GM21529 (cell line): Measurements from ENCODE around the gene PLEKHA8.

Experiments used
- ATAC-seq: cut with Tn5 transposase; IDR thresholded peaks from one replicate; pipeline ENCODE4 v1.9.1; 2021; ENCODE audit not compliant: unreplicated experiment

Gene PLEKHA8

DNA sequence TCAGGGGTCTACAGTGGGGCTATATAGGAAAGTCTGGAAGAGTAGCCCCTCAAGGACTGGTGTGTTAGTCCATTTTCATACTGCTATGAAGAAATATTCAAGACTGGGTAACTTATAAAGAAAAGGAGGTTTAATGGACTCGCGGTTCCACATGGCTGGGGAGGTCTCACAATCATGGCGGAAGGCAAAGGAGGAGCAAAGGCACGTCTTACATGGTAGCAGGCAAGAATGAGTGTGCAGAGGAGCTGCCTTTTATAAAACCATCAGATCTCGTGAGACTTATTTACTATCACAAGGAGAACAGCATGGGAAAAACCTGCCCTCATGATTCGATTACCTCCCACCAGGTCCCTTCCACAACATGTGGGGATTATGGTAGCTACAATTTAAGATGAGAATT, 4.7 kb upstream of the PLEKHA8 start:
- ATAC-seq = no peak

DNA sequence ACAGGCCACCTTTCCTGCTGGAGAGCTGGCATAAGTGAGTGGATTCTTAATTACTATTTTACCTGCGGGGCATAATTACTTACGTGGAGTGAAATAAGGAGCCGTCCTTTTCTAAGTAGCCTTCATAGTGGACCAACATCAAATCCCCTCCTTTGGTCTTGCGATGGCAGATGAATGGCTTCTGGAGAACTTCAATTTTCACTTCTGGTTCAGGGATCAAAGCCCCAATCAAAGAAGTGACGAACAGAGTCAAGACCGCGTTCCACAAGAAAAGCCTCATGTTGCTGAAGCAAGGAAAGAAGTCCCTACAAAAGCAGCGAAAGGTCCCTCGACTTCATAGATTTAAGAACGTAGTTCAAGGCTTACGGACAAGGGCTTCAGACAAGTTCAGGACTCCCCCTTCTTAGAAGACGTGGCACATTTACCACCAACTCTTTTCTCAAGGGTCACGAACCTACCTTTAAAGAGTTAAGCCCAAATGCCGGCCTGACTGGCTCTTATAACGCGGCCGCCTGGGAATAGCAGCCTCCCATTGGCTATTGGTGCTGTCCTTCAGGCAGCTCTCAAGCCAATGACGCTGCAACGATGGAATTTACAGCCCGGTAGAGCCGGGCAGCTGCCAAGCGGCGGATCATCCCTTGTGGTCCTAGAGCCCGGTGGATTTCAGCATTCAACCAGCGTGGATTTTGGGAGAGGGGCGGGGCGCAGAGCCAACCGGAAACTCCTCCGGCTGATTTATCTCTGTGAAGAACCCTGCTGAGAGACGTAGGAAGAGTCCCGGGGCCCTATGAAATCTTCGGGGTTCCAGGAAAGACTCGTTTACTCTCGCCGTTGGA, 1.8 kb upstream of the PLEKHA8 start, which contains the start of gene FKBP14:
TSS of gene FKBP14 (minus strand) at position 474 of the 836 bp plus-strand sequence. CDS start at position 280, 194 bp downstream.
- peak; percentile 74 for ATAC-seq

- ATAC-seq = peak; percentile 18
Observed at GRCh38 chr7:30027065-30027456, 1.2 kb upstream of the PLEKHA8 start.

DNA sequence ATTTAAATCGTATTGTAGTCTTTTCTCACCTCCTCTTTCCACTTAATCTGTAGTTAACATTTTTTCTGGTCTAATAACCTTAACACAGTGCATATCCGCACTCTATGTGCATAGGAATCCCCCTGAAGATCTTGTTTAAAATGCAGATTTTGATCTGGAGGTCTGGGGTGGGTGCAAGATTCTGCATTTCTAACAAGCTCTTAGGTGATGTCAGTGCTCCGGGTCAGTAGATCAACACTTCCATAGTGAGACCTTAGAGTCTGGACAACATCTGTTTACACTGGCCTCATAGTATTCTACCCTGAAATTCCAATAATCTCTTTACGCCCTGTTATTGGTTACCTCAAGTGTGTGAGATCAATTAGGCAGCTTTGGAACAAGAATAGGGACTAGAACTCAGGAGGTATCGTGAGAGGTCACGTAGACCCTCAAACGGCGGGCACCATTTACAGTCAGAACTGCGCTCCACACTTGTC, 434 bp upstream of the PLEKHA8 start:
- peak; percentile 1 for ATAC-seq

GRCh38 chr7:30028749-30029635, 780 bp downstream of the PLEKHA8 start:
- peak; percentile 16 for ATAC-seq

- no peak for ATAC-seq
Observed at GRCh38 chr7:30029696-30030095, 1.5 kb downstream of the PLEKHA8 start.

DNA sequence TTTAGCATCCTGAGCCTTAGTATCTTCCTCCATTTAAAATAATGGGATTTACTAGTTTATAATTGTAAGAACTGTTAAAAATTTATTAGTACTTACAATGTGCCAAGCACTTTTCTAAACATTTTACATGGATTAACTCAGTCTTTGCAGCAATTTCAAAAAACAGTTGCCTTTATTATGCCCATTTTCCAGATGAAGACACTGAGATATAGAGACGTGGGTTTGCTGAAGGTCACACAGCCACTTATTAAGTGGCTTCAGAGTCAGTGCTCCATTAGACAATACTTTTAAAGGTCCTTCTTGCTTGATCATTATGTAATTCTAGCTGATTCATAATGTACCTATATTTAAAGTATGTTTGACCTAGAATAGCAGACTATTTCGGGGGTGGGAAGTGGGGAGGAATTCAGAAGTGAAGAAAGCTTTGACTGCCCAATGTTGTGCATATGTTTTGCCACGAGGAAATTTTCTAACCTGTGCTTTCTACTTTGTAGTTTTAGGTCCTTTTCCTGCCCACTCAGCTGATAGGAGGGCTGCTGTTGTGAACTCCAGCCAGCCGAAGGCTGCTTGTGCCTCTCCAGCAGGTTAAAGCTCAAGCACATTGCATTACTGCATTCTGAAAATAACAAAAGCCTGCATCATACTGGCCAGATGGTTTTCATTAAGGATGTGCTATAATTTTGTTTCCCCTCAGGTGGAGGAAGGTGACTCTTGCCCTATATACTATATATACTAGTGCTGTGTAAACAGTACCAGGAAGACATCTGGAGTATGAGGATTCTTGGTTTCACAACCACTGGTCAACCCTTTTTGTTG, 4.3 kb downstream of the PLEKHA8 start:
- no peak for ATAC-seq

DNA sequence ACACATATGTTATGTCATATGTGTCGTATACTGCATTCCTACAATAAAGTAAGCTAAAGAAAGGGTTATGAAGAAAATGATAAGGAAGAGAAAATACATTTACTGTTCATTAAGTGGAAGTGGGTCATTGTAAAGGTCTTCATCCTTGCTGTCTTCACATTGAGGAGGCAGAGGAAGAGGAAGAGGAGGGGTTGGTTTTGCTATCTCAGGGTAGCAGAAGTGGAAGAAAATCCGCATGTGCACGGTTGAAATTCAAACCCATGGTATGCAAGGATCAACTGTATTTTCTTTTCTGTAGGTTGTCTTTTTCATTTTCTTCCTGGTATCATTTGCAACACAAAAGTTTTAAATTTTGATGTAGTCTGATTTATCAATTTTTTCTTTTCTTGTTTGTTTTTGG, 6.3 kb downstream of the PLEKHA8 start:
- ATAC-seq = no peak

DNA sequence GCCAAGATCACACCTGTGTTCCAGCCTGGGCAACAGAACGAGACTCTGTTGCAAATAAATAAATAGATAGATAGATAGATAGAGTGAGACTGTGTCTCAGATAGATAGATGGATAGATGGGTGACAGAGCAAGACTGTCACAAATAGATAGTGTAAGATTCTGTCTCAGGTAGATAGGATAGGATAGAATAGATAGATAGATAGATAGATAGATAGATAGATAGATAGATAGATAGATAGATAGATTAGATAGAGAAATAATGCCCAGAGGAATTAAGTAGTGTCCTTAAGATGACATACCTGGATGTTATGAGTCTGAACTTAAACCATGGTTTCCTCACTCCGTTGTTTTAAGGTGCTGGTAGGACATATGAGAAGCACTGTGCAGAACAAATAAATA, 8.0 kb downstream of the PLEKHA8 start:
- no peak for ATAC-seq

- ATAC-seq = no peak
Observed at GRCh38 chr7:30038196-30038980, 10.2 kb downstream of the PLEKHA8 start.

- no peak for ATAC-seq
Observed at GRCh38 chr7:30040938-30041337, 12.7 kb downstream of the PLEKHA8 start.

- ATAC-seq = no peak
Observed at GRCh38 chr7:30041526-30042269, 13.5 kb downstream of the PLEKHA8 start.

DNA sequence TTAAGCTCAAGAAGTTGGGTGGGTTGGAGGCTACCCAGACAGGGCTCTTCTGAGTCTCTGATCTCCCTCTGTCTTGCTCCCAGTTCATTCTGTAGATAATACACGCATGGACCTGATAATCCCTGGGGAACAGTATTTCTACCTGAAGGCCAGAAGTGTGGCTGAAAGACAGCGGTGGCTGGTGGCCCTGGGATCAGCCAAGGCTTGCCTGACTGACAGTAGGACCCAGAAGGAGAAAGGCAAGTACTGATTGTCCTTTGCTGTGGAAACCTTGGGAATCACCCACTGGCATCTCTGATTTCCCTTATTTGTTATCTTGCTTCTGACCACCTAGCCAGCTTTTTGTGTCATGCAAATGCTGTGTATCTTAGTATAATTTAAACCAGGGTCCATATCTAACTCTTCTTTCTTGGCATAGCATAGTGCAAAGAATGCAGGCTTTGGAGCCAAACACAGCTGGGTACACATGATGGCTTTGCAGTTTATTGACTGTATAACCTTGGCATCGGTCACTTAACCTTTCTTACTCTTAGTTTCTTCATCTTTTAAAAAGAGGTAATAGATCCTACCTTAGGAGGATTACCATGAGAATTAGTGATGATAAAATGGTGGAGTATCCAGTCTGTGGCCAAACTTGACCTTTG, 18.0 kb downstream of the PLEKHA8 start:
- no peak for ATAC-seq

GRCh38 chr7:30047124-30047523, 18.9 kb downstream of the PLEKHA8 start:
- no peak for ATAC-seq

DNA sequence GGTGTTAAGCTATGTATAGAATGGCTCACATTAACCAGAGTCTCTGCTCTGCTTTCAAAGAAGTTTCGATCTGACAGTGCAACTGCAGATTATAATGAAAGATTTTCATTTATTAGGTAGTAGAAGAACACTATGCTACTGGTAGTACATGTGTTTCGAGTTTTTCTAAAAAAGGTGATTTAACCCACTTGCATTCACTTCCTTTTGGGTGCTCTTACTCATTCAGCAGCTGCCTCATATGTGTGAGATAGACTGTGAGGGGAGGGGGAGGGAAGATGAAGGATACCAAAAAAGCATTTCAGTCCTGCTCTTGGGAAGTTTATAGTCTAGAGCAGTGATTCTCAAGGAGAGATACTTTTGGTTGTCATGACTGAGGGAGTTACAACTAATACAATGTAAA, 20.4 kb downstream of the PLEKHA8 start:
- ATAC-seq = no peak

- ATAC-seq = no peak
Observed at GRCh38 chr7:30049173-30049572, 21.0 kb downstream of the PLEKHA8 start.

DNA sequence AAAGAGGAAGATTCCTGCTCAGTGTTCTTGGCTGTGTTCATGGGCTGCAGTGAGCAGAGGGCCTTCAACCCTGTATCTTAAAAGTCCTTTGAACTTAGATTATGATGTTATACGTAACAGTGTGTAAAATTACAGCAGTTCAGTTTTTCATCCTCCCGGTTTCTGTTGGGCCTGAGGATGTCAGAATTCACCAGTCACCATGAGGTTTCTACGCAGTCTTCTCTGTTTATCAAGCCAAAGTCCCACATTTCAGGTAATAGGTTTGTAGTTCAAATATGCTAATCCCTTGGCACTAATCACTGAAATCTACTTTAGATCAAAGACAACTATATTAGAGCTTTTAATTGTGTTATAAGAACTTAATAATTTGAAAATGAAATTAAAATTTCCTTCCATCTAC, 24.9 kb downstream of the PLEKHA8 start:
- no peak for ATAC-seq

DNA sequence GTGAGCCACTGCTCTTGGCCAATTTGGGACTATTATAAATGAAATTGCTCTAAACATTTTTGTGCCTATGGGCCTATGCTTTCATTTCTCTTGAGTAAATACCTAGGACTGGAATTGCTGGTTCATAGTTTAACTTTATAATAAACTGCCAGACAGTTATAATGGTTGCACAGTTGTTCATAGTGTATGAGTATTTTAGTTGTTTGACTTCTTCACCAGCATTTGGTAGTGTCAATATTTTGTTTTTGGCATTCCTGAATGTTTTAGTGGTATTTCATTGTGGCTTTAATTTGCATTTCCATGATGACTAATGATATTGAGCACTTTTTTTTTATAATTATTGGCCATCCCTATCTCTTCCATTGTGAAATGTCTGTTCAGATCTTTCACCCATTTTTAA, 29.5 kb downstream of the PLEKHA8 start:
- no peak for ATAC-seq

- ATAC-seq = peak; percentile 80
Observed at GRCh38 chr7:30061786-30062185, 33.6 kb downstream of the PLEKHA8 start.
